Peyer's patch (tissue), 4 donors: ENCODE measurements around the gene FAIM.

Experiments used
- POLR2A ChIP-seq, 2 donors: fragments of 450-650 bp; IDR thresholded peaks; one replicate each; pipeline ENCODE4 v1.5.1; 2017; ENCODE audit warnings: antibody characterized with exemption in 2 of 2, mild to moderate bottlenecking in 2 of 2, moderate library complexity in 2 of 2
- TF ChIP-seq, protein P1 (sequence below), 6 experiments: fragments of 450-650 bp in 4 of 6; fragments of 200-600 bp in 2 of 6; sonication (generic) in 1 of 6; IDR thresholded peaks; one replicate each; pipeline ENCODE4 v1.5.1; 2017 to 2019; ENCODE audit warnings: antibody characterized with exemption in 6 of 6, mild to moderate bottlenecking in 3 of 6, moderate library complexity in 1 of 6

DNA sequence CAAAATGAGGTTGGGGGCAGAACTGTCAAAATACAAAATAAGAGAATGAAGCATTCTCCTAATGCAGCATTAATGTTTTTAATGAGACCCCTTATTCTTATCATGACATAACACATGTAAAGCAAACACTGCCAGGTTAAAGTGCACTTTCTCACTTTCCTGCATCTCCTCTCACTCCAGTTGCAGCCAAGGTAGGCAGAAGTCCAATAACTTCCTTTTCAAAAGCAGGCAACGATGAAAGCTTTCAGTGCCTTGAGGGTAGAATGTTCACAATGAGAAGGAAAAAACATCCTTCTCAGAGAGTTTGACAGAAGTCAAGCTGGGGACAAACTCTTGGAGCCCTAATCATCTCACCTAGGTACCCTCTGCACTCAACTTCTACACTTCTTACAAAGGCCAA lies 59.5 kb downstream of the FAIM start:
- TF ChIP-seq, protein P1, sequence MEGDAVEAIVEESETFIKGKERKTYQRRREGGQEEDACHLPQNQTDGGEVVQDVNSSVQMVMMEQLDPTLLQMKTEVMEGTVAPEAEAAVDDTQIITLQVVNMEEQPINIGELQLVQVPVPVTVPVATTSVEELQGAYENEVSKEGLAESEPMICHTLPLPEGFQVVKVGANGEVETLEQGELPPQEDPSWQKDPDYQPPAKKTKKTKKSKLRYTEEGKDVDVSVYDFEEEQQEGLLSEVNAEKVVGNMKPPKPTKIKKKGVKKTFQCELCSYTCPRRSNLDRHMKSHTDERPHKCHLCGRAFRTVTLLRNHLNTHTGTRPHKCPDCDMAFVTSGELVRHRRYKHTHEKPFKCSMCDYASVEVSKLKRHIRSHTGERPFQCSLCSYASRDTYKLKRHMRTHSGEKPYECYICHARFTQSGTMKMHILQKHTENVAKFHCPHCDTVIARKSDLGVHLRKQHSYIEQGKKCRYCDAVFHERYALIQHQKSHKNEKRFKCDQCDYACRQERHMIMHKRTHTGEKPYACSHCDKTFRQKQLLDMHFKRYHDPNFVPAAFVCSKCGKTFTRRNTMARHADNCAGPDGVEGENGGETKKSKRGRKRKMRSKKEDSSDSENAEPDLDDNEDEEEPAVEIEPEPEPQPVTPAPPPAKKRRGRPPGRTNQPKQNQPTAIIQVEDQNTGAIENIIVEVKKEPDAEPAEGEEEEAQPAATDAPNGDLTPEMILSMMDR (IDR thresholded peaks at IDR 0.05), result no peak
- no peak for TF ChIP-seq POLR2A (IDR thresholded peaks at IDR 0.05)
